ENCODE results near the gene WDR7. TPM values are rescaled to one million over a fixed set of nuclear protein-coding genes. Genes with fewer than 3 reads are reported as not detected.

The WDR7 gene
- total and polyA plus RNA-seq, 2 experiments from 2014 or later: 9.8 to 15.0 TPM

DNA sequence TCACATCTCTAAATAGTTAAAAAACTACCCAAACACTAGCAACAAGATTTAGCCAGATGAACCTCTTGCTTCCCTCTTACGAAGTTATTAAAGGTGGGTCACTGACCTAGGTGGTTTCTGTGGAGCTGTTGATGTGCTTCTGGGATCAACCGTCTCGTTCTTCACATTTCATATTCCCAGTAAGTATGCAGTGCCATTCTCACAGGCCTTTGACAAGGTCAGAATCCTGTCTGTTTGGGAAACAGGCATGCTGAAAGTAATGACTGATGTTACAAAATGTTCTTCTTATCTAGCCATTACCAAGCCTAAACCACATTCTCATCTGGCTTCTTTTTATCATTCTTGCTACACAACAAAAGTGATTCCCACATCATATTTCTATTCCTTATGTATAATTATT, 70.3 kb downstream of the WDR7 start:
- DNase-seq (ENCODE audit: low read depth in 1 of 2, low spot score in 1 of 2): peak in 1 of 2 donors; percentile 45
- Histone ChIP-seq H3K27ac (no peak overlapping the region), H3K9me3 (ENCODE audit: low read depth) (no peaks in the 10 kb centered on the region), H3K27me3 (no peaks in the 10 kb centered on the region), H3K4me3 (no peak overlapping the region), H3K36me3 (no peaks in the 10 kb centered on the region), H3K4me1 (ENCODE audit: low read depth) (peaks cover 5% of the 10 kb centered on the region)
- TF ChIP-seq CTCF (IDR thresholded peaks at IDR 0.05; ENCODE audit: low read depth, low read length): no peak

DNA sequence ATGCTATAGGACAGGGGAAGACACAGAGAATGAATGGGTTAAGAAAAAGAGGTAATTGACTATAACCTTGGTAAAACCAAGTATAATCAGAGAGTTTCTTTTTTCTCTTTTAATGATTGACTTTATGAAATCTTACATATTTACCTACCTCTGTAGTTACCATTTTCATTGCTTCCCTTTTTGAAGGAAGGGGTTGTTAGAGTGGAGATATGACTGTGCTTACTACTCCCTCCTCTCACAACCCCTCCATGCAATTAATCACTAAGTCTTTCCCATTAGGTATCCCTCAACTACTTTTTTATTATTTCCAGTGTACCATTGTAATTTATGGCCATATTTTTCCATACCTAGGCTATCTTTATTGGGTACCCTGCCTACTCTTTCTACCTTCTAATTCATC, 71.4 kb downstream of the WDR7 start:
- H3K27ac ChIP-seq: no peak overlapping the region
- DNase-seq (ENCODE audit: low read depth in 1 of 2, low spot score in 1 of 2): no peak
- no peaks in the 10 kb centered on the region for H3K36me3 ChIP-seq
- no peak overlapping the region for H3K4me3 ChIP-seq
- H3K4me1 ChIP-seq (ENCODE audit: low read depth): no peaks in the 10 kb centered on the region
- H3K27me3 ChIP-seq: no peaks in the 10 kb centered on the region
- no peak for TF ChIP-seq CTCF (IDR thresholded peaks at IDR 0.05; ENCODE audit: low read depth, low read length)
- H3K9me3 ChIP-seq (ENCODE audit: low read depth): no peaks in the 10 kb centered on the region

GRCh38 chr18:56723068-56723467, 71.9 kb downstream of the WDR7 start:
- no peak for TF ChIP-seq CTCF (IDR thresholded peaks at IDR 0.05; ENCODE audit: low read depth, low read length)
- Histone ChIP-seq H3K27ac (no peak overlapping the region), H3K27me3 (no peaks in the 10 kb centered on the region), H3K4me1 (ENCODE audit: low read depth) (no peaks in the 10 kb centered on the region), H3K4me3 (no peak overlapping the region), H3K36me3 (no peaks in the 10 kb centered on the region), H3K9me3 (ENCODE audit: low read depth) (no peaks in the 10 kb centered on the region)
- DNase-seq (ENCODE audit: low read depth in 1 of 2, low spot score in 1 of 2): no peak

DNA sequence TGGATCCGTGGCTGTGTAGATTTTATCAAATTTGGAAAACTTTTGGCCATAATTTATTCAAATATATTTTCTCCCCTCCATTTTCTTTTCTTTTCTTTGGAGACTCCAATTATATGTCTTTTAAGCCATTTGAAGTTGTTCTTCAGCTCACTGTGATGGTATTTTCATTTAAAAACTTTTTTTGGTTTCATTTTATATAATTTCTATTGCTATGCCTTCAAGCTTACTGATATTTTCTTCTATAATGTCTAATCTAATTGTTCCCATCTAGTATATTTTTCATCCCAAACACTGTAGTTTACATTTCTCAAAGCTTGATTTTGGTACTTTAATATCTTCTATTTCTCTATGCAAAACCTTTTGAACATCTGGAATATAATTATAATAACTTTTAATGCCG, 72.5 kb downstream of the WDR7 start:
- Histone ChIP-seq H3K4me3 (no peak overlapping the region), H3K27ac (no peak overlapping the region), H3K36me3 (no peaks in the 10 kb centered on the region), H3K4me1 (ENCODE audit: low read depth) (no peaks in the 10 kb centered on the region), H3K27me3 (no peaks in the 10 kb centered on the region), H3K9me3 (ENCODE audit: low read depth) (no peaks in the 10 kb centered on the region)
- no peak for DNase-seq (ENCODE audit: low read depth in 1 of 2, low spot score in 1 of 2)
- TF ChIP-seq CTCF (IDR thresholded peaks at IDR 0.05; ENCODE audit: low read depth, low read length): no peak

DNA sequence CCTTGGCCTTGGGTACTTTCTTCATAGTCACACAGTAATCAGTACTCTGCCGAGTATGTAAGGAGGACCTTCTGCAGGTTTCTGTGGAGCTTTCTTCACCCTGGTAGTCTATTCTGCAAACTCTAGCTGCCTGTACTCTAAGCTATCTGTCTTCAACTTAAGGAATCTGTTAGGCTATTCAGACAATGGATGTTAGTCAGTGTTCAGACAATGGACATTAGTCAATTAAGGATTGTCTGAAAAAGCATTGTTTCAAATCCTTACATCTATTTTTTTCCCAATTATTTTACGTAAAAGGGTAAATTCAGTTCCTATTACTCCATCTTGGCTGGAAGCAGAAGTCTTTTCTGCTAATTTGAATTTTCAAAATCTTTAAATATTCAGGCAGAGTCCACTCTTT, 75.7 kb downstream of the WDR7 start:
- Histone ChIP-seq H3K27ac (no peak overlapping the region), H3K27me3 (no peaks in the 10 kb centered on the region), H3K9me3 (ENCODE audit: low read depth) (no peaks in the 10 kb centered on the region), H3K4me1 (ENCODE audit: low read depth) (no peaks in the 10 kb centered on the region), H3K36me3 (no peaks in the 10 kb centered on the region), H3K4me3 (no peak overlapping the region)
- no peak for DNase-seq (ENCODE audit: low read depth in 1 of 2, low spot score in 1 of 2)
- TF ChIP-seq CTCF (IDR thresholded peaks at IDR 0.05; ENCODE audit: low read depth, low read length): no peak

GRCh38 chr18:56727399-56727798, 76.2 kb downstream of the WDR7 start:
- Histone ChIP-seq H3K4me3 (no peak overlapping the region), H3K27ac (no peak overlapping the region), H3K4me1 (ENCODE audit: low read depth) (no peaks in the 10 kb centered on the region), H3K36me3 (no peaks in the 10 kb centered on the region), H3K9me3 (ENCODE audit: low read depth) (no peaks in the 10 kb centered on the region), H3K27me3 (no peaks in the 10 kb centered on the region)
- DNase-seq (ENCODE audit: low read depth in 1 of 2, low spot score in 1 of 2): no peak
- TF ChIP-seq CTCF (IDR thresholded peaks at IDR 0.05; ENCODE audit: low read depth, low read length): no peak
